Hematopoietic multipotent progenitor cell treated with erythropoietin and hydrocortisone succinate and interleukin-3 and kit ligand, for 15 days (in vitro differentiated cells): Measurements from ENCODE around the gene SIRT3.

Experiments
- DNase-seq: peaks from one replicate; pipeline ENCODE4 v3.0.0-alpha.2; 2015; ENCODE audit warnings: low spot score

Gene SIRT3

DNA sequence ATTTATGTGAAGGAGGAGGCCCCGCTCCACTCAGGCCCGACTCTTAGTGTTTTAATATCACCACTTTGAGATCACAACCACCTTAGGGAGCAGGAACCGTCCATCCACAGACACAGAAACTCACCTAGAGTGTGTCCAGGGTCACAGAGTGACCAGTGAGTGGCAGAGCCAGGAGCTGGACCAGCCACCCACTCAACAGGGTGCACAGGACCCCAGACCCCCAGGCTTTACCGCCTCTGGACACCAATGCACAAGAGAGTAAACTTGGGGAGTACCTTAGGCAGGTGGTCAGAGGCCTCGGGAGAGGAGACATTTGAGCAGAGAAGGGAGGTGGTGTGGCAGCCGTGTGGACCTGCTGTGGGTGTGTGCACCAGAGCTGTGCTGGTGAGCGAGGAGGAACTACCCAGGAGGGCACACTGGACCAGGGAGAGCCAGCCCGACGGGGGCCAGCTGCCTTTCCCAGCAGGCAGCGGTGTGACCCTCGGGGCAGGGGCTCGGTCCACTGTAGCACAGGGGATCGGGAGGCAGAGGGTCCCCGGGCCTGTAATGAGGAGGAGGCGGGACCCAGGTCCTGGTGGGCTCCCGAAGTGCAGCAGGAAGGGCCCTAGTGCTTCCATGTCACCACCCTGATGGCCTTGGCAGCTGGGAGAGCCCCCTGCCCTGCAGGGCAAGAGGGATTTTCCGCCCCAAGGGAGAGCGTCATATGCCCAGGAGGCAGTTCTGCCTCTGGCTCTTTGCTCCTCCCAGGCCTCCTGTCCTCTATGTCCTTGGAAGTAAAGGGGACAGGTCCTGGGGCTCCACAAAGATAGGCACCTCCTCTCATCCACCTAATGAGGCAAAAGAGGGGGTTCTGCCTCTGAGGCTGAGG is 34.5 kb upstream of the SIRT3 start:
- no peak for DNase-seq

DNA sequence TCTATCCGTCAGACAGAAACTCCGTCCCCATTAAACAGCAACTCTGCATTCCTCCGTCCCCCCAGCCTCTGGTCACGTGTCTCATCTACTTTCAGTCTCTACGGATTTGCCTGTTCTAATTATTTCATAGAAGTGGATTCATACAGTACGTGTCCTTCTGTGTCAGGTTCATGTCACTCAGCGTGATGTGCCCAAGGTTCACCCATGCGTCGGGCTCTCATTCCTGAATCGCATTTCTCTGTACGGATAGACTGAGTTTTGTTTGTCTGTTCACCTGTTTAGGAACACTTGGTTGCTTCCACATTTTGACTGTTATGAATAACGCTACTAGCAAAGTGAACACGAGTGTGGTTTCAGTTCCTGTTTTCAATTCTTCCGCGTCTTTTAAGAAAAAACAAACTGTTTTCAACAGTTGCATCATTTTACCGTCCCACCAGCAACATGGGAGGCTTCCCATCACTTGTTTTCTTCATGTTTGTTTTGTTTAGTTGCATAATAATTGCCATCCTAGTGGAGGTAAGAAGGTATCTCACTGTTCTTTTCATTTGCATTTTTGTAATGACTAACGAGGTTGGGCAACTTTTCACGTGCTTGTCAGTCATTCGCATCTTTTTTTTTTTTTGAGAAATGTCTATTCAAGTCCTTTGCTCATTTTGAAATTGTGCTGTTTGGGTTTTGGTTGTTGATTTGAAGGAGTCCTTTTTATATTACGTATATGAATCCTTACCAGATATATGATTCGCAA is 33.2 kb upstream of the SIRT3 start:
- DNase-seq = peak; percentile 48

DNA sequence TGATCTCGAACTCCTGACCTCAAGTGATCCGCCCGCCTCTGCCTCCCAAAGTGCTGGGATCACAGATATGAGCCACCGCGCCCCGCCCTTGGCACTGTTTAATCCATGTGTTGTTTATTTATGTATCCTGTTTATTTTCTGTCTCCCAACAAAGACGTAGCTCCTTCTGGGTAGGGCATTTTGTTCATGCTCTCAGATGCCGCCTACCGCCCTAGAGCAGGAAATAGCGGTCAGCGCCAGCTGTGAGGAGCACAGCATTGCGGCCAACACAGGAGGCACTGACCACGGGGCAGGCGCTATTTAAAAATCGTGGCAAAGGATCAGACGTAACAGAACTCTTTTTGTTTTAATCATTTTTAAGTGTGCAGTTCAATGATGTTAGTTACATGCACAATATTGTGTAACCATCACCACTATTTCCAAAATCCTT is 32.6 kb upstream of the SIRT3 start:
- DNase-seq = peak; percentile 74

DNA sequence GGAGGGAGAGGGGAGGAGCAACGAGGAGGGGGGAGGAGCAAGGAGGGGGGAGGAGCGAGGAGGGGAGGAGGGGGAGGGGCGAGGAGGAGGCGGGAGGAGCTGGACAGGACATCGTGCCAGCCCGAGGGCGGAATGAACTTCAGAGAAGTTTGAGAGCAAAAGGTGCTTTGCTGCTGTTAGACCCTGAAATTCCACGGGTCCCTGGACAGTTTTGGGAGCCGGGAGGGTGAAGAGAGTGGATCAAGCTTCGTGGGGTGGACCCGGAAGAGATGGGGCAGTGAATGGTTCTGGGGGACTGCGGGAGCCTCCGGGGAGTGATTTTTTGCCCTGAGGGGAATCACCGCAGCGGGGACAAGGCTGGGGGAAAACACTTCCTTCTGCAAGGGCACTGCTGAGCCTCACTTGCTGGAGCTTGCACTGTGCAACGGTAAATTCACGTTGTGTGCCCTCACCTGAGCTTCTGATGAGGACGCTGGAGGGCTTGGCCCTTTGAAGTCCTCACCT is 31.4 kb upstream of the SIRT3 start:
- DNase-seq = peak; percentile 63

DNA sequence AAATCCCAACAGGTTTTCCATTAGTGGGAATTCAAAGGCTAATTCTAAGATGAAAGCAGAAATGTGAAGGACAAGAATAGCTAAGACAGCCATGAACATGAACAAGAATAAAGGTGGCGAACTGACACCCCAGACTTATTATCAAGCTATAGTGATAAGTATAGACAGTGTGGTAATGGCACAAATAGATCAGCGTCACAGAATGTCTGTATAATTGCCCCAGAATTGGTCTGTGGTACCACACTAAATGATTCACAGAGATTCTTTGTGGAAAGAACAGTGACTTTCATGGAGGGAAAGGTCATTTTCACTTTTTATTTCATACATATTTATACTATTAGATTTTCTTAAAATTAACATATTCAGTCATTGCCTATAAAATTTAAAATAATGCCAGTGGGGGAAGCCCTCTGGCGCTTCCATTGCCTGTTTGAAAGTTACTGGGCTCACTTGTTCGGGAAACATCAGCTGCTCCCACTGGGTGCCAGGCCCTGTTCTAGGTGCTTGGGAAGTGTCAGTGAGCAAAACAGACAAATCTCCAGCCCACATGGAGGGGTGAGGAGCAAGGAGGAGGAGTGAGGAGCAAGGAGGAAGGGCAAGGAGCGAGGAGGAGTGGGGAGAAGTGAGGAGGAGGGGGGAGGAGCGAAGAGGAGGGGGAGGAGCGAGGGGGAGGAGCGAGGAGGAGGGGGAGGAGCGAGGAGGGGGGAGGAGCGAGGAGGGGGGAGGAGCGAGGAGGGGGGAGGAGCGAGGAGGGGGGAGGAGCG is 30.7 kb upstream of the SIRT3 start:
- DNase-seq = peak; percentile 21

DNA sequence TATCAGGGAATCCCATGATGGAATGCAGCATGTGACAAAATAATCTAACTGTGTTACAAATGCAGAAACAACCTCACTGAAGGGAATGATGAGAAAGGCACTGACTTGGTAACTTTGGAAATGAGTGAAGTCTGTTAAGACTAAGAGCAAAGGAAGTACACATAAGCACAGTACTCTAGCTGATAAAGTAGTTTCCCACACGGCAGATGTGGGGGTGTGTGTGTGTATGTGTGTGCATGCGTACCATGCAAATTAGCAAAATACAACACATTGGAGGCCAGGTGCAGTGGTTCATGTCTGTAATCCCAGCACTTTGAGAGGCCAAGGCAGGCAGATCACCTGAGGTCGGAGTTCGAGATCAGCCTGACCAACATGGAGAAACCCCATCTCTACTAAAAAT is 25.5 kb upstream of the SIRT3 start:
- DNase-seq = no peak

DNA sequence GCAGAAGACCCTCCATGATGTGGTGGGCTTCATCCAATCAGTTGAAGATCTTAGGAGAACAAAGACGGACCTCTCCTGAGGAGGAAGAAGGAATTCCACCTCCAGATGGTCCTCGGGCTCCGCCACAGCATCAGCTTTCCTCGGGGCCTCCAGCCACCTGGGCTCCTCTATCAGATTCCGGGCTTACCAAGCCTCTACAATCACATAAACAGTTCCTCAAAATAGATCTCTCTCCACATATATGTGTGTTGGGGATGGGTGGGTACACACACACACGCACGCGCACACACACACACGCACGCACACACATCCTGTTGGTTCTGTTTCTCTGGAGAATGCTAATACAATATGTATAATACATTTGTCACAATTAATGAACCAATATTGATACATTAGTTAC is 23.3 kb upstream of the SIRT3 start:
- DNase-seq = no peak

DNA sequence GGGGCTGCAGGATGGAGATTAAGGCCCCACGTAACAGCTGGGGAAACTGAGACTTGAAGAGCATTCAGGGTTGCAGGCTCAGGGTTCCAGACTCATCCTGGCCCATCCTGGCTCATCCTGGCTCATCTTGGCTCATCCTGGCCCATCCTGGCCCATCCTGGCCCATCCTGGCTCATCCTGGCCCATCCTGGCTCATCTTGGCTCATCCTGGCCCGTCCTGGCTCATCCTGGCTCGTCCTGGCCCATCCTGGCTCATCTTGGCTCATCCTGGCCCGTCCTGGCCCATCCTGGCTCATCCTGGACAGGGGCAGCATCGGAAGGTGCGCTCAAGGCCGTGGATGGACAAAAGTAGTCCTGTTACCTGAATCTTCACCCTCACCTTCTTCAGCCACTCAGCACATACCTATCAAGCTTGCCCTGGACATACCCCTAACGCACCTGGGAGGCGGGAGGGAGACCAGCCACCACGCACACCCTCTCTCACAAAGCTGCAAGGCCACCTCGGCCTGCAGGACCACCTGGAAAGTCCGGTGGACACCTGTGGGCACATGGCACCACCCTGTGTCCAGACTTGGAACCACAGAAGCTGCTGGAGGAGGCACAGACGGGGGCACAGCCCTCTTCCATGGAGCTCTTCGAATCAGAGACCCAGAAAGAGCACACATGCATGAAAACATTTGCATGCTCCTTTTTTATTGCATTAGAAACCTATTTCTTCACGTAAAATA is 21.8 kb upstream of the SIRT3 start:
- DNase-seq = peak; percentile 19

DNA sequence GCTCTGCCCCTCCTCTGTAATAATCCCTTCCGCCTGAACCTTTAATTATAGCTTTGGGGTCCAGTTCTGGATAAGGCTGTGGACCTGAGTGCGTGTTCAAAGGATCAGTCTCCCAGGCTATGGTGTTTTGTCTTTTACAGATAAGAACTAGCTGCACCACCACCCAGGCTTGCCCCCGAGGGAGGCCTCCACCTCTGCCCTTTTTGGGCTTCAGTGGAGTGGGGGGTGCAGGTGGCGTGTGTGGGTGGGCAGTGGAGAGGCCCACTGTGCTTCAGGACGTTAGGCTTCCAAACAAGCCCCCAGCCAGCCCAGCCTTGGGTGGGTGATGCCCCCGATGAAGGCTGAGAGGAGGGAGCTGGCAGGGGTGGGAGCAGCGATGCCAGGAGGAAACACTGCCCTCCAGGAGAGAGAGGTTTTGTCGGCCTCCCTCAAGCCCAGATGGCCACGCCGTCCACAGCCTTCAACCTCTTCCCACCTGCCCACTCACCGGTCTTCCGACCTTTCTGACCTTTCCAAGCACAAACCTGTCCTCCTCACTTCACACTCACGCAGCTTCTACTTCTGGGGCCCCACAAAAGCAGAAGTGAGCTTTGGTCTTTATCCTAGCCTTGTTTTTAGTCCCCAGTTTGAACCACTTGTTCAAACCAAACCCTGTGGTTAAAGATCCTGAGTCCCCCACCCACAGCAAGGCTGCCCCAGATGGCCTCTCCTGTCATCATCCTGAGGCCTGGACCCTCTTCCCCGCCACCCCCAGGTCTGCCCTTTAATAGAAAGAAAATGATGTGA is 21.0 kb upstream of the SIRT3 start:
- DNase-seq = no peak

DNA sequence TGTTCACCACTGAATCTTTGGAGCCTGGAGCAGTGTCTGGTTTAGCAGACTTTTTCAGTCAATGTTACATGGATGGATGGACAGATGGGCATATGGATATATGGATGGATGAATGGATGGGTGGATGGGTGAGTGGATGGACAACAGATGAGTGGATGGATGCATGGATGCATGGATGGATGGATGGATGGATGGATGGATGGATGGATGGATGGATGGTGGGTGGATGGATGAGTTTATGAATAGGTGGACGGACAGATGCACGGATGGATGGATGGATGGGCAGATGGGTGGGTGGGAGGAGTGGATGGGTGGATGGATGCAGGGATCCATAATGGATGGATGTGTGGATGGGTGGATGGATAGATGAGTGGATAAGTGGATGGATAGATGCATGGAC is 19.7 kb upstream of the SIRT3 start:
- no peak for DNase-seq

DNA sequence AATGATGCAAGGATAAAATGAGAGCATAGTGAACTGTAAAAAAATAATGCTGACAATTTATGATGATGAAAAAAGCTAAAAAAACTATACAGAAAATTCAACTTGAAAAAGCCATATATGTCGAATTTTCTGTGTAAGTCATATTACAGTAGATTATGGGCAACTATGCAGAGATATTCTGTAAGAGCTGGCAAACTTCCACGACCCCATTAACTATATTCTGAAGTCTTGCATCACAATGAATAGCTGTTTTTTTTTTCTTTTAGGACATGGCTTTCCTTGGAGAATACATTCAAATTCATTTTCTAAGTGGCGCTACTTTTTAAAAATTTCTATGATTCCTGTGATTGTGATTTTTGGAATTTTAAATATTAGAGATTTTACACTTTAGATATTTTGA is 19.0 kb upstream of the SIRT3 start:
- DNase-seq = no peak

DNA sequence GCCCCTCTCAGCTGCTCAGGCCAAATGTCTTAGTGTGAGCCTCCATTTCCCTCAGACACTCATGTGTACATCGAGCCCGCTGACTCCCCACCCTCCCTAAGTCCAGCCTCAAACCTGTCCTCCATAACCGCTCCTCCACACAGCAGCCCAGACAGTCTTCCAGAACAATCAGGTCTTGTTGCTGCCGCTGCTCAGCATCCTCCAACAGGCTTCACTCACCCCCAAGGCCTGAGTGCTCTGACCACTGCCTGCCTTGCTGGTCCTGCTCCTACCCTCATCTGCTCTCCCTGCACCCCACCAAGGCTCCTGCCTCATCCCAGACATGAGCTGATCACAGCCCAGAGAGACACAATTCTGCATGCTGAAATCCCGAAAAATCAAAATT is 17.7 kb upstream of the SIRT3 start:
- DNase-seq = no peak

DNA sequence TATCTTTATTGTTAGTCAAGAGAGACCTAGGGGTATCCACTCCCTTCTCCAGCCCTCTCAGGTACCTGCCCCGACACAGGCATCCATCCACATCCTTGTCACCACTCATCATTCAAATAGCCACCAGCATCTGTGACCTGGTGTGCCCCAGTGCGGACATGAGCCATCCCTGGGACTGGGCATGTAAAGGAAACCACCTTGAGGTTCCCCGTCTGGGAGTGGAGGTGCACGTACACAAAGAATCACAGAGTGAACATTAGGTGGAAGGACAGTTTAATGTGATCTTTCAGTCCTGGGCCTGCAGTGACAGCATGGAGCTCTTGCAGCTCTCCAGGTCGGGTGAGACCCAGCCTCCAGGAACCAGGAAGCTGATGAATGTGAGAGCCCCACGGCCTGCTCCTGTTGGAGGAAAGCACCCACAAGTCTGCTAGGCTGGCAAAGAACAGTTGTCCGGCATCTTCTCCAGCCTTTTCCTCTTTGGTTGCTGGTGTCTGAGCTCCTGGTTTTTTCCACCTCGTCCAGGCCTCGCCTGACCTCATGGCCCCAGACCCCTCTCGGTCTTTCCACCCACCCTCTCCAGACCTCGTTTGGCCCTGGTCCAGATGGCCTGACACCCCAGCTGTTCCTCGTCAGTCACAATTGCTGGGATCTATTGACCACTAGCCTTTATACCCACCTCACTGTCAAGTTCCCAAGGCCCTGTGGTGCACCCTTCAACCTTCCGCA is 17.2 kb upstream of the SIRT3 start:
- DNase-seq = no peak

DNA sequence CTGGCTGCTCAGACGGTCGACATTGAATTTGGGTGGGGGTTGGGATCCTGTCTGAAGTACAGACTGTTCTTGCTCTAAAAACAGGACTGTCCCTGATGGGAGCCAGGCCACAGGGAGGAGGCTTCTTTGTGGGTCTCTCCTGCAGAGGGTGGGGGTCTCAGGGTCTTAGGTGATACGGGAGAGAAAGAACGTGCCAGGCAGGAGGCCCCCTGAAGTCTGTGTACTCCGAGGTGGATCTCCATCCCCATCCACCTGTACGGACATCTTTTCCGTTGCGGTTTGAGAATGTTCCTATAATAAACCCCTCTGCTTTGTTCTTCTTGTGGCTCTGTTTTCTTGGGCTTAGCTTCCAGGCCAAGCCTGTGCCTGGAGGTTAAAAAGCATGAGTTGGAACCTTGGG is 16.5 kb upstream of the SIRT3 start:
- DNase-seq = no peak

DNA sequence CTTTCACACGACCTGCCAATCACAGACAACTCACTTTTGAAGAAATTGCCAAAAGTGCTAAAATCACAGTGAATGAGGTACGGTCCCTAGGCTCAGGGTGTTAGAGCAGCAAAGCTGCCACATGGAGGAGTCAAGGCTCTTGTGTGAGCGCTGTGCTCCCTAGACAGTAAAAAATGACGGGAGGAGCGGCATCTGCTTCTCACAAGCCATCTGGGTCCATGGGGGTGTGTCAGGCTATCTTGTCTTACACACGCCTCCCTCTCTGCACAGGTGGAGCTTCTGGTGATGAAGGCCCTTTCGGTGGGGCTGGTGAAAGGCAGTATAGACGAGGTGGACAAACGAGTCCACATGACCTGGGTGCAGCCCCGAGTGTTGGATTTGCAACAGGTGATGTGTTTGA is 15.4 kb upstream of the SIRT3 start:
- DNase-seq = no peak

DNA sequence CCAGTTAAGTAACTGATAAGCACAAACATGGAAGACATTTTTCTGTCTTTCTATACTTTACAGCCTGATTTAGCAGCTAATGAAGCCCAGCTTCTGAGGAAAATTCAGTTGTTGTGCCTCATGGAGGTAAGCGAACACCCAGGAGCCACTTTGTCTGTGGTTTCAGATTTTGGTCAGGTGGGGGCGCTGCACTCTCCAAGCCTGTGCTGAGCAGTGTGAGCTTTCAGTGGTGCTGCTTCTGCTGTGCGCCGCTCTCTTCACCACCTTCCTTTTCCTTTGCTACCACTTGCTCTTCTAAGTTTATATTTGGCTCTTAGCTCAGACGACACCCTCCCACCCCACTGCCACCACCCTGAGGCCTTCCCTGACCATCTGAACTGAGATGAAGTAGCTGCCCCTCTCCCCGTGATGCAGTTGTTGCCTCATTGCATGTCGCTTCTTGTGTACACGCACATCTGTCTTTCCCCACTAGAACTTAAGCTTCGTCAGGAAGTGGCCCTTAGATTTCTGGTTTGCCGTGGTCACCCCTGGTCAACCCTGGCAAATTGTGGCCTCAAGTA is 14.7 kb upstream of the SIRT3 start:
- peak; percentile 50 for DNase-seq

DNA sequence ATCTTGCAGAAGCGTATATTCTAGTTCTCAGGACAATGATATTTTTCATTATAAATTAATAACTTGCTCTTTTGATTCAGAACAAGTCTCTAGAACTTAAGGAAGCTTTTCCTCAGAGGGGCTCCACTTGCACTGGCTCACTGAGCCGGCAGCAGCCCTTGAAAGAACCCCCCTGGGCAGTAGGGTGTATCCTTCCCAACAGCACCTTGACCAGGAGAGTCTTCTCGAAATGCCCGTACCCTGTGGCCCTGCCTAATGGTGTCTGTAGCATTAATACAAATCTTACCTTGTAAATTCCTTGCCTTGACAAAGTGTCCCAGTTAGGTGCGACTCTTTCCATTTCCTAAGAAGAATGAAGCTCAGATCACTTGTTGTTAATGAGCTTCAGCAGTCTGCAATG is 14.1 kb upstream of the SIRT3 start:
- DNase-seq = no peak

DNA sequence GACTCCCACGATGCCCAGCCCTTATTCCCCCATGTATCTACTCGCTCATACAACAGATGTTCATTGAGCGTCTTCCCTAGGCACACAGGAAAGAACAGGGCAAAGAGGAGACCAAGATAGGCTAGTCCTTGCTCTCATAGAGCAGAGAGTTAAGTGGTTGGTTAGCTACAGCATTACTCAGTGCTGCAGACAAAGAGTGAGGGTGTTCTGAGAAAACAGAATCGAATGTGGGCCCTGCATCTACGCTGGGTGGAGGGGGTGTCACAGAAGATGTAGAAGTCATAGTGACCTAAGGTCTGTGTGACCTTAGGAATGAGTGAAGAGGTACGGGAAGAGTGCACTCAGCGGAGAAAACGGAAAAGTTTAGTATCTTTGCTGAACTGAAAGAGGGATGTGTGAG is 12.9 kb upstream of the SIRT3 start:
- no peak for DNase-seq

DNA sequence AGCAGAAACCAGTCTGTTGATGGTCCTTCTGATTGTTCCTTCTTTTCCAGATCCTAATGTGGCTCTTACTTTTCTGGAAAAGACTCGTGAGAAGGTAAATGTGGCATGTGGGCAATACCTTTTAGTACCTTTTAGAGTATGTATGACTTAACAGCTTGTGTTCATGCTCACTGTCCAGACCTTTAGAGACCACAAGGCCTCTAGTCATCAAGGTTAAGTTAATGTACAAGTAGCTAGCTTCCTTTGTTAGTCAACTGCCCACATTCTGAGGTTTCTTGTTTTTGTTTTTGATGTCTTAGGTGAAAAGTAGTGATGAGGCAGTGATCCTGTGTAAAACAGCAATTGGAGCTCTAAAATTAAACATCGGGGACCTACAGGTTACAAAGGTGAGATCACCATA is 8.2 kb upstream of the SIRT3 start:
- DNase-seq = no peak

DNA sequence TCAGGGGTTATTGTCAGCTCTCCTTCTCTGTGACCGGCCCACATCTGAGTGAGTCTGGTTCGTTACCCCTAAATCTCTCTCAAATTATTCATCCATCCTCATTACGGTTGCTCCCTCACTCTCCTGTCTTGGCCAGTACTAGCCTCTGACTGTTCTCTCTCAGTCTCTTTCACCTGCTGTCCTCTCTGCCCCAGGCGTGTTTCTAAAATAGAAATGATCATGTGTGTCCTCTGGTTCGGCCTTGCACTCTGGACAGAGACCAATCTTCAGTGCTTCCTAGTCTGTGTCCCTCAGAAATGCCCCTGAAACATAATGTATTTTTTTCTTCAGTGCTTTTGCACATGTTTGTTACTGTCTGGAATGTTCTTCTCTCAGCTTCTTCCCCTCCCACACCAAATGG is 5.5 kb upstream of the SIRT3 start:
- DNase-seq = no peak
